ENCODE results near the gene FOXA1. TPM values are rescaled to one million over a fixed set of nuclear protein-coding genes. Genes with fewer than 3 reads are reported as not detected.

Gene FOXA1
- total RNA-seq, 1 donor = not detected

- TF ChIP-seq CTCF (IDR thresholded peaks at IDR 0.05; ENCODE audit: insufficient read depth, low read length) = peak; percentile 83
- peak overlapping the region; percentile 60 for H3K4me3 ChIP-seq (ENCODE audit: low read depth, low read length)
Measured at GRCh38 chr14:37594238-37594970, 645 bp downstream of the FOXA1 start.

DNA sequence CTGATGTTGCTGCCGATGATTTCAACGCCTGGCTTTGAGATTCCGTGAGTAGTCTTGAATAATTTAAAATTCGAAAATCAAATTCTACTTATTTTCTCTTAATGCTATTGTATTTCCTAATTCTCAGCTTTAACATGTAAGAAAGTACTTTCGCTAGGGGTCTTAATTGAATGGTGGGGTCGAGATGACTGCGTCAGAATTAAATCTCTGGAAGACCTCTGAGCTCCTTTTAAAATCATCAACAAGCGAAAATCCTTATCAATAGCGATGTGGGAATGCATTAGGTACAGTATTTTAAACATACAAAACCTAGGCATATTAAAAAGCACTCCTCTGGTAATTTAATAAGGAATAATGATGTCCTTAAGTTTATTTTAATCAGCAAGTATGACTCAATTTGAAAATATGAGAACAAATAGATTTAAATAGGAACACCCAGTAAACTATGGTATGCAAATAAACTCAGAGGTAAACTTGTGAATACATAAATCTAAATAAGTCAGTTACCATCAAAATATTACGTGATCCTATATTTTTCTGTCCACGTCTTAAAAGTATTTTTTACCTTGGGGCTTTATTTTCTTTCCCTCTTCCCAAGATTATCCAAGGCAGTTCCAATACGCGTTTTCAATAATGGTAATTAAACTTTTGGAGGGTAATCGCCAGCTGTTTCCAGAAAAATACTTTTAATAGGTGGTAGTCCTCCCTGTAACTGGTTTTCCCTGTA, 1.4 kb downstream of the FOXA1 start:
- H3K4me3 ChIP-seq (ENCODE audit: low read depth, low read length) = peak overlapping the region; percentile 60

More at GRCh38 chr14:37594238-37594970, 645 bp downstream of the FOXA1 start:
- DNase-seq (ENCODE audit: low read depth) = peak; percentile 83

DNA sequence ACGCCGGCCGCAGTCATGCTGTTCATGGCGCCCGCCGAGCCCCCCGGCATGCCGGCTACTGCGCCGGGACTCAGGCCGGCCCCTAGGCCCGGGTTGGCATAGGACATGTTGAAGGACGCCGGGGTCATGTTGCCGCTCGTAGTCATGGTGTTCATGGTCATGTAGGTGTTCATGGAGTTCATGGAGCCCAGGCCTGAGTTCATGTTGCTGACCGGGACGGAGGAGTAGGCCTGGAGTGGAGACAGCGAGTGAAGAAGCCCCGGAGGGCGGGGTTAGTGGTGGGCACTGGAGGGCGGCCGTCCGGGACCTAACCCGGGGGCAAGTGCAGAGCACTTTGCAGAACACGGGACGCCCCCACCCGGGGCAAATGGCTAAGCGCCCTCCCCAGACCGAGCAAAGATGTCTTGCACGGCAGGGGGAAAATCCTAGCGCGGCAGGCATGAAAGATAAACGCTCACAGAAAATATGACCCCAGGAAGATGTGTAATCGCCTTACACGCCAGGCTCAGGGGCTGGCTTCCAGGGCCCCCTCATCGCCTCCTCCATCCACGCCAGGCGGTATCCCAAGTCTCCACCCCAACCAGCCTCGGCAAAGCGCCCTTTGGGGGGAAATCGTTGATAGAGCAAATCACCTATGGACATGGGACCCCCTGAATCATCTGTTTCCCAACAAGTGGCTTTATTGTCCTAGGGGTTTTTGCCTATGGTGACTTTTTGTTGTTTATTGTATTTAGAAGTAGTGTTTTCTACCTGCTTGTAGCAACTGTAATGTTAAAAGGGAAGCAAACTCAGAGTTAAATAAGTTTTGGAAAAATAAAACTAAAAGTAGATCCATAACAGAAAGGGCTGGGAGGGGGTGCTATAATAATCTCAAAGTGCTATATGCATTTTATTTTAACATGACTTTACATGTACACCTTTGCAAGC, 2.3 kb downstream of the FOXA1 start:
- no peak for TF ChIP-seq CTCF (IDR thresholded peaks at IDR 0.05; ENCODE audit: insufficient read depth, low read length)
- no peak overlapping the region for H3K4me3 ChIP-seq (ENCODE audit: low read depth, low read length)
- DNase-seq (ENCODE audit: low read depth) = no peak

More for the DNA sequence above, 1.4 kb downstream of the FOXA1 start:
- no peak for TF ChIP-seq CTCF (IDR thresholded peaks at IDR 0.05; ENCODE audit: insufficient read depth, low read length)
- no peak for DNase-seq (ENCODE audit: low read depth)

- no peak overlapping the region for H3K4me3 ChIP-seq (ENCODE audit: low read depth, low read length)
- DNase-seq (ENCODE audit: low read depth) = no peak
- TF ChIP-seq CTCF (IDR thresholded peaks at IDR 0.05; ENCODE audit: insufficient read depth, low read length) = no peak
Measured at GRCh38 chr14:37591941-37592481, 3.0 kb downstream of the FOXA1 start.

GRCh38 chr14:37591311-37591940, 3.6 kb downstream of the FOXA1 start:
- DNase-seq (ENCODE audit: low read depth) = no peak
- no peak for TF ChIP-seq CTCF (IDR thresholded peaks at IDR 0.05; ENCODE audit: insufficient read depth, low read length)
- H3K4me3 ChIP-seq (ENCODE audit: low read depth, low read length) = no peak overlapping the region
